Dermis microvascular lymphatic vessel endothelial cell (primary cell): ENCODE measurements around the gene SRSF5. TPM values are rescaled to one million over a fixed set of nuclear protein-coding genes. Genes with fewer than 3 reads are reported as not detected.

ENCODE experiments used
- DNase-seq, 2 donors: peaks; one replicate each; pipeline versions ENCODE4 v3.0.0 to v3.0.0-alpha.2; 2010; ENCODE audit warnings: low read depth in 2 of 2
- total RNA-seq: library from RNA; depleted of rRNA; stranded (reverse); fragments of >200 nt; gene quantifications from 2 replicates; pipeline ENCODE4 v1.2.1, GENCODE V29; 2014

Gene SRSF5
- total RNA-seq, 1 donor from 2014 or later, result 72.5 TPM

DNA sequence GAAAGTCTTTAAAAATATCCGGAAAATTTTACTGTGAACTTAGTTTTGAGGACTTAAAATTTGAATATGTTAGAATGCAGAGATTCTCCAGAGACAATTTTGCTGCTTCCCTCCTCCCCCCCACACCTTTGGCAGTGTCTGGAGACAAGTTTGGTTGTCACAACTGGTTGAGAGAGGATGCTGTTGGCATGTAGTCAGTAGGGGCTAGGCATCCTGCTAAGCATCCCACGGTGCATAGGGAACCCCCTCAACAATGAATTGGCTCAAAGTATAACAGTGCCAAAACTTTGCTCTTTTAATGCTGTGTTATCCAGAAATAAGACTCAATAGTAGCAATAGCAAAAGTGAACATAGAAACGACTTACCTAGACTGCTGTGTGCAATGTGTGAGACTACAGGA is 3.6 kb downstream of the SRSF5 start:
- DNase-seq, result no peak

DNA sequence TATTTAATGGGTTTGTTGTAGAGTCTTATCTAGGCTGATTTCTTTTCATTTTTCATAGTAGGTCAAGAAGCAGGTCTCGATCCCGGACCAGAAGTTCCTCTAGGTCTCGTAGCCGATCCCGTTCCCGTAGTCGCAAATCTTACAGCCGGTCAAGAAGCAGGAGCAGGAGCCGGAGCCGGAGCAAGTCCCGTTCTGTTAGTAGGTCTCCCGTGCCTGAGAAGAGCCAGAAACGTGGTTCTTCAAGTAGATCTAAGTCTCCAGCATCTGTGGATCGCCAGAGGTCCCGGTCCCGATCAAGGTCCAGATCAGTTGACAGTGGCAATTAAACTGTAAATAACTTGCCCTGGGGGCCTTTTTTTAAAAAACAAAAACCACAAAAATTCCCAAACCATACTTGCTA is 4.2 kb downstream of the SRSF5 start:
- no peak for DNase-seq

DNA sequence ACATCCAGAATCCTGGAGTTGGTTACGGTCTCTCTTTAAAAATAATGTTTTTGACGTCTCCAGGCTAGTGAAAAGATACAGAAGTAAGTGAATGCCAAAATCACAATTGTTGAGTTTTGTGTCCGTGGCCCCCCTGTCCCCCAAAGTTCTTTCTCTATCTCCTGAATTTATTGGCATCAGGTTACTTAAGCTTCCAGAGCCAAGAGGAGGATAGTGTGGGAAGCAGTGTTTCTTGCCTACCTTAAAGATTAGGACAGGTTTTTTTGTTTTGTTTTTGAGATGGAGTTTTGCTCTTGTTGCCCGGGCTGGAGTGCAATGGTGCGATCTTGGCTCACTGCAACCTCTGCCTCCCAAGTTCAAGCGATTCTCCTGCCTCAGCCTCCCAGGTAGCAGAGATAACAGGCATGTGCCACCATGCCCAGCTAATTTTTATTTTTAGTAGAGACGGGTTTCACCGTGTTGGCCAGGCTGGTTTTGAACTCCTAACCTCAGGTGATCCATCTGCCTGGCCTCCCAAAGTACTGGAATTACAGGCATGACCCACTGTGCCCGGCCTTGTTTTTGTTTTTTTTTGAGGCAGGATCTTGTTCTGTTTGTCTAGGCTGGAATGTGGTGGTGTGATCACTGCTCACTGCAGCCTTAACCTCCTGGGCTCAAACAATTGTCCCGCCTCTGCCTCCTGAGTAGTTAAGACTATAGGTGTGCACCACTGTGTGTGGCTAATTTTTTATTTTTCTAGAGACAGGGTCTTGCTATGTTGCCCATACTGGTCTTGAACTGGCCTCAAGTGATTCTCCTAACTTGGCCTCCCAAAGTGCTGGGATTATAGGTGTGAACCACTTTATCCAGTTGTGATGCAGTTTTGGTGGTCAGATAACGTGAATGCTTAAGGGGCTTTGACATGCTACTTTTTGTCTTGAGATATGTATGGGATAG is 5.4 kb downstream of the SRSF5 start:
- no peak for DNase-seq

DNA sequence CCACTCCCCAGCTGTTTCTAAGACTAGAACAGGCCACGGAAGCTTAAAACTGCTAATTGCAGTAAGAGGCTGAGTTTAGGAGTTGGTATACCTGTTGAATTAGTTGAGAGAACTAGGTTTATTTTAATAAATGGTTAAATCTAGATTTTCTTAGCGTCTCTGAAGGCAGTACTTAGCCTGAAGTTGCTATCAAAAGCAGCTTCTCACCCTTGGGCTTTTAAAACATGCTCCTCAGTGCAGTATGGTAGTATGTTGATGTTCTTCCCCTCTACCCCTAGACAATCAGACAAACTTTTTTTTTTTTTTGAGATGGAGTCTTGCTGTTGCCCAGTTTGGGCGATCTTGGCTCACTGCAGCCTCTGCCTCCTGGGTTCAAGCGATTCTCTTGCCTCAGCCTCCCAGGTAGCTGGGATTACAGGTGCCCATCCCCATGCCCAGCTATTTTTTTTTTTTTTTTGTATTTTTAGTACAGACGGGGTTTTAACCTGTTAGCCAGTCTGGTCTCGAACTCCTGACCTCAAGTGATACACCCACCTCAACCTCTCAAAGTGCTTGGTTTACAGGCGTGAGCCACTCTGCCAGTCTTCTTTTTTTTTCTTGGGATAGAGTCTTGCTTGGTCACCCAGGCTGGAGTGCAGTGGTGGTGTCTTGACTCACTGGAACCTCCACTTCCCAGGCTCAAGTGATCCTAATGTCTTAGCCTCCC is 6.8 kb downstream of the SRSF5 start:
- DNase-seq, result no peak

DNA sequence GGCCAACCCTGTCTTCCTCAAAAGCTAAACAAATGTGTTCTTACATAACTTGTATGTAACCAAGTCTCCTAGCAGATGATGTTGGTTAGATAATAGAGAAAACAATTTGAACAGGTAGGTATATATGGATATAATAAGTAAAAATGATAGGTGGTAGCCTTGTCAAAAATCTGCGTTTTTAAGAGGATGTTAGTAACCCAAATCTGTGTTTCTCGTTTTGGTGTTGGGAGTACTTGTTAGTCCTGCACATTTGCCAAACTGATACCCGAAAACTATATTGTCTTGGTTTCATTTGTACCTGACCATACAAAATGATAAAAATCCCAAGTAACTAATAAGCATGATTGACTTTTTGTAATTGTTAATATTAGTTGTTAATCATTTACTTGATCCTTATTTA is 8.1 kb downstream of the SRSF5 start:
- DNase-seq, result no peak

DNA sequence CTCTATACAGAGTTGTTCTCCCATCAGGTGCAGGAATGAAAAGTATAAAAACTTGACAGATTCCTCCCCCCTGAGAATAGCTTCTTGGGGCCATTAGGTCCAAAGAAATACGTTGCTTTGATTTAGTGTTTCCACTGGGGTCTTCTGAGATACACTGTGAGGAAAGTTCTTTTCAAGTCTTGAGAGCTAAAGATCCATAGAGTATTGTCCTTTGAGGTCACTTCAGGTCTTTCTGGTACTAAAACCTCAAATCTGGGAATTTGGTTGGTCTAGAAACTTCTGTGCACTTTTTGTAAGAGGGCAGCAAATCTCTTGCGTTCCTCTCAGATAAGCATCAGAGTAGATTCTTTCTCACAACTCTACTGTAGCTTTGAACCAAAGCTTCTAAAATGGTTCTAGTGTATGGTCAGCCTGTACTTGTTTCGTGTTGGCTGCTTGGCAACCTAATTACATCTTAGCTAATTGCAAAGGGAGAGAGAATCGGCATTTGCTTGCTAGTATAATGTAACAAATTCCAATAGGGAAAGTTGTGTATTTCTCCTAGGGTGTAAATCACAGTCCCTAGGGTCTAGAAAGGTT is 10.0 kb downstream of the SRSF5 start:
- DNase-seq, result no peak

DNA sequence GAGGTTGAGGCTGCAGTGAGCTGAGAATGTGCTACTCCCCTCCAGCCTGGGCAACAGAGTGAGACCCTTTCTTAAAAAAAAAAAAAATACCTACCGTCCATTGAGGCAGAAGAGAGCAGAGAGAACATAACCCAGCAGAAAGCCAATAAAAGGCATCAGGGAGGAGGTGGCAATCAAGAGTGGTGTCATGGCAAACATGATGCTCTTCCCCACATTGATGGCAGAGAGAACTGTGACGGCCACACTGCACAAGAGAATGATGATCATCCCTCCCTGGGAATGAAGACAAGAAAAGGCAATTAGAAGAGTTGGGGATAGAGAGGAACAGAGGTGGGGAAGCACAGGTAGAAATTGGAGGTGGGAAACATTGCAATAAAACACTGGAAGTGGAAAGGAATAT is 12.1 kb downstream of the SRSF5 start:
- DNase-seq, result no peak

DNA sequence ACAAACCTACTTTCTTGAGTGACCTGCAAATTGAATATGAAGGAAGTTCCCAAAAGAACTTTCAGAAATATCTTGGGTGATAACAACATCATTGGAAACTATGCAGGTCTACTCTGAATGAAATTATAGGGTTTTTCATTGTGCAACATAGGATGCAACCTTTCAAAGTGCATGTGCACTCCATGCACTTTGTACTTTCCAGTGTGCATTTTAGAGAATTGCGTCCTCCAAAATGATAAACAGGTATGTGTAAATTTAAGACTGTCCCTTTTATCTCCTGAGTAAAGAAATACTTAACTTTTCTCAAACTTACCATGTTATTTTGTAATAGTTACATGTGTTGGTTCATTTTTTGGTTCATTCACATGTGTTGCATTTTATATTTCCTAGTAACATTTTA is 13.2 kb downstream of the SRSF5 start:
- DNase-seq, result no peak

DNA sequence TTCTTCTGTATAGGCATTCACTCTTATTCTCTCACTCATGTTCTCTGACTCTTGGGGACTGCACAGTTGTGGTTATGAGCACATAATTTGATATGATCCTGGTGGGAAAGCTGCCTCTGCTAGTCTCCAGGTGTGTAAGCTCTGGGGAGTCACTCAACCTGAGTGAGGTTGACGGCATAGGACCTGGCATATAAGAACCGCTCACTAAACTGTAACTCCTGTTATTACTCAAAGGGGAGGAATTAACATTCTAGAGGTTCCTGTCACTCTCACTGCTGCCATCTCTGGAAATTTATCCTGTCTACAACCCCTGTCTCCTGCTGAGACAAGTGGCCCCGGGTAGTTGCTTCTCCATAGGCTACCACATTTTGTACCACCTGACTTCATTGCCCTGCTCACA is 14.0 kb downstream of the SRSF5 start:
- DNase-seq, result no peak

DNA sequence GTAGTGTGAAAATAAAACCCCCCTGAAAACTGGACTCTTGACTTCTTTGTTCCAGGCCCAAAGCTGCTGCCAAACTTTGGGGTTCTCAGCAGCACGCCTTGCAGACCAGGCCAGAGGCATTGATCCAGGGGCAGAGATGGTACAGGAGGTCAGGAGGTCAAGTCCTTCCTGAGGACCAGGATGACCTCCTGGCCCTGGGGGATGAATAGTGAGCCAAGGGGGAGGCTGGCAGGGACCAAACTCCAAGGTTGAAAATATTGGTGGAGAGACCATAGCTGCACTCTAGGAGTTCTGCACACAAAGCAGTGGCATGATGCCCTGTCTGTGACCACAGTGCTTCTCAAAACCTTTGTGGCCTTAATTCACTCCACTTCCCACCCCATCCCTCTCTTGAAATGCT is 18.0 kb downstream of the SRSF5 start:
- no peak for DNase-seq

DNA sequence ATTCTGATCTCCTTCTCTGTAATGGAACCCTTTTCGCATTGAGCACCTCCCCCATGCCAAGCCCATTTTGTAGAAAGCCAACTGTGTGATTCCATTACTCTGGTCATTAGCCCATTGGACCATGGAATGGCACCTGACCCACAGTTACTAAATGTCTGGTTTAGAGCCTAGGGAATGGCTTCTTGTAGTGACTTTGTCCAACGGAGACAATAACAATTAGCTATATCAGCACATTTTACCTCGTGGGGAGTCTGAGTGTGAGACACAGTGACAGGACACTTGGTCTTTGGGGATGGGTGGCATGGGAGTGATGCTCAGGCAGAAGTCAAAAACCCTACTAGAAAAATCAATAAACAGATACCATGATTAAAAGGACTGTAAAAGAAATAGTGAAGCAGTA is 19.7 kb downstream of the SRSF5 start:
- no peak for DNase-seq

DNA sequence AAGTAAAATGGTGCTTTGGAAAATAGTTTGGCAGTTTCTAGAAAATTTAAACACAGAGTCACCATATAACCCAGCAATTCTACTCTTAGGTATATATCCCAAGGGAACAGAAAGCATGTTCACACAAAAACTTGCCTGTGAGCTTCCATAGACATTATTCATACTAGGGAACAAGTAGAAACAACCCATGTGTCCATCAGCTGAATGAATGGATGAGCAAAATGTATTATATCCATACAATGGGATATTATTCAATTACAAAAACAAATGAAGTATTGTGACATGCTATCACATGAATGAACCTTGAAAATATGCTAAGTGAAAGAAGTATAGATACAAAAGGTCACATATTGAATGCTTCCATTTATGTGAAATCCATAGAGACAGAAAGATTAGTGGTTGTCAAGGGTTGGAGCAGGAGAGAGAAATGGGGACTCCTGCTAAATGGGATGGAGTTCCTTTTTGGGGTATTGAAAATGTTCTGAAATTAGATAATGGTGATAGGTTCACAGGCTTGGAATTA is 22.2 kb downstream of the SRSF5 start:
- no peak for DNase-seq

DNA sequence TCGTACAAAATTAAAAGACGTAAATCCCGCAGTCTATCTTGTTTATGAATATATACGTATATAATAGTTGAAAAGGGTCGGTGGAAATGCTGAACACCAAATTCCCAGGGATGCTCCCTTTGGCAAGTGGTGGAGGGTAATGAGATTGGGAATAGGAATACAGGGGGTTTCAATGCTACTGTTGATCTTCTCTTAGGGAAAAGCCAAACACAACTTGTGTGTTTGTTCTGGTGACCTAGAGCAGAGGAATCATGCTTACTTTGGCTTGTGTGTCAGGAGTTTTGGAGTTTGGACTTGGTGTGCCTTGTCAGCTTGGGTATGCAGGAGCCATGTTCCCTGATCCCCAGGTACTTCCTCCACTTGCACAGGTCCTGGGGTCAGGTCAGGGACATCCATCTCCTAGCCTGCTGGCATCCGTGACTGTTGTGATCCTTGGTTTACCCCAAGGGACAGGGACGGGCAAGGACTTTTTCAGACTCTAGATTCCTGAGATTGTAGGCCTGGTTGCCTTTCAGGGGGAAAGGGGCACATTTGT is 26.0 kb downstream of the SRSF5 start:
- DNase-seq, result no peak

DNA sequence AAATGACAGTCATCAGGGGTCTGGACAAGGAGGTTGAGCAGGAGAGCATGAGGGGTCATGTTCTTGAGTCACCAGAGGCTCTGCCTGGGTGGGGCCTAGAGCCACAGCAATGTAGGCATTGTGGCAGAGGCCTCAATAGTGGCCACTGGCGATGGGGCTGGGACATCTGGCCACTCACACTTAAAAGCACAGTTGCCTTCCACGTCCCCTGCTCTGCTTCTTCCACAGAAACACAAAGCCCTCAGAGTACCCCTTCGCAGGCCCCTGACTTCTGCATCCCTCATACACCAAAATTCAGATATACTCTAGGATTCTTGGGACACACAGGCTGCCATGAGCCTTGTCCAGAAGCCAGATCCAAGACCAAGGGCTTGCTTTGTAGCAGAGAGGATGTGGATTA is 27.8 kb downstream of the SRSF5 start:
- no peak for DNase-seq

DNA sequence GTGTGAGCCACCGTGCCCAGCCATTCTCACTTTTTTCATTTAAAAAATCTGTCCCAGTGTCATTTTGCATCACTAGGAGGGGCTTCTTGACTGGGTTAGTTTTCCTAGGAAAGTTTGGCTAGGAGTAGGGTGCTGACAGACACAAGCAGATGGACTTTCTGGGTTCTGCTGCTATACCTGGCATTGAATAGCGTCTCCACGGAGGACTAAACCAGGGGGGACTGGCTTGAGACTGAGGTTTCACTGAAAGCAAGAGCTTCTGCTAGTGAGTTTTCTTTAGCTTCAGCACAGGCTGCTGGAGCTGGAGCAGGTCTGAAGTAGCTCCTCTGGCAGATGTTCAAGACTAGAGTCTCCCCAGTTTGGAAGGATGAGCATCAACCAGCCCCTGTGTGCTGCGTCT is 28.7 kb downstream of the SRSF5 start:
- no peak for DNase-seq

DNA sequence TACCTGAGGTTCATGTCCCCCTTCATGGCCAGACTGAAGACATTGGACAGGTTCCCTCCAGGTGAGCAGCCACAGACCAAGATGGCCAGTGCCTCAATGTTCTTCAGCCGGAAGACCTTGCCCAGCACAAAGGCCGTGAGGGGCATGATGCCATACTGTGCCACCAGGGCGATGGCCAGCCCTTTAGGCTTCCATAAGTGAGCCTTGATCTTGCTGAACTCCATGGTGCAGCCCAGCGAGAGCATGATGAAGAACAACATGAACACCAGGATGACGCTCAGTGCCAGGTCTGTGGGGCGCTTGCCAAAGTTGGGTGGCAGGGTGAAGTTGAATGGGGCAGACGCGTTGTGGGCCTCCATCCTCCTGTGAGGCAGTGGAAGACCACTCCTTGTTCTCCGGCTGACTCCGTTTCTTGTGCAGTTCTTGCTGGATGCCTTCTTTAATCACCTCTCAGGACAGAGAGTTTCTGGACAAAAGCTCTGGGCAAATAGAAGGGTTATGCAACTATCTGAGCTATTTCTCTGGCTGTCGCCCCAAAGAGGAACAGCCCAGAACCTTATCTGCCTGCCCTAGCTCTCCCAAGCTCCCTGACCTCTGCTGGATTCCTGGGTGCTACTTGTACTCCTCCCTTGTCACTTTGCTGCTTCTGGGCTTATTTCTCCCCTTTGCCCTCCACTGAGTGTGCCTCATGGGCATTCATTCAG is 30.0 kb downstream of the SRSF5 start, which contains the start of gene SLC10A1:
Gene SLC10A1 (minus strand): TSS at position 445 of the 704 bp plus-strand sequence. CDS start 86 bp downstream, at position 359.
- no peak for DNase-seq

DNA sequence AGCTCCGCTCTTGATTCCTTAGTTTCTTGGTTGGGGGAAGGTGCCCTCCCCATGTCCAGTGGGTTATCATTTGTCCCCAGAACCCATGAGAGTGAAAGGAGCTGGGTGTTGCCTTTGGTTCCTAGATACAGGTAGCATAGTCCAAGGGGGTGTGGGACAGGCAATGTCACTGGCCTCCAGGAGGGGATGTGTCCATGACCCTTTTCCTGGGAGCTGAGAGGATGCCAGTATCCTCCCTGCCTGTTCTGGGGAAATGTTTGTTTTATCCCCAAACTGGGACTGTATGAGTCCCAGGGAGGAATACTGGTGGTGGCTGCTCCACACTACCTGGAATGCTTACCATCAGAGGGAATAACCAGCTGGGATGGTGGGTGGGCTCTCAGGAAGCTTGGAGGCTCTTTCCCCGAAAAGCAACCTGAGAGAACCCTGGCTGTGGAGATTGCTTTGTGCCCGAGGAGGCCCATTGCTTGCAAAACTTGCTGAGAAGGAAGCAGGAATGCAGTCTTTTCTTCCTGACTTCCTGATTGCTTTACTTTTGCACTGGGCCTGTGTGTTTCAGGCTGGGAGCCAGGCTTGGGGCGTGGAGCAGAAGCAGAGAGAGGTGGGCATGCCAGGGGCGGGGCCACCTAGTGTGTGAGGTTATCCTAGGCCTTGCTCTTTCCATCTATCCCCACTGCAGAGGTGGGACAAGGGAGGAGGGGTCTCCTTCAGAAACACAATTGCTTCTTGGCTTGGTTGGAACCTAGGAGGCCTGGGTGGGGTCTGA is 30.8 kb downstream of the SRSF5 start:
- no peak for DNase-seq

DNA sequence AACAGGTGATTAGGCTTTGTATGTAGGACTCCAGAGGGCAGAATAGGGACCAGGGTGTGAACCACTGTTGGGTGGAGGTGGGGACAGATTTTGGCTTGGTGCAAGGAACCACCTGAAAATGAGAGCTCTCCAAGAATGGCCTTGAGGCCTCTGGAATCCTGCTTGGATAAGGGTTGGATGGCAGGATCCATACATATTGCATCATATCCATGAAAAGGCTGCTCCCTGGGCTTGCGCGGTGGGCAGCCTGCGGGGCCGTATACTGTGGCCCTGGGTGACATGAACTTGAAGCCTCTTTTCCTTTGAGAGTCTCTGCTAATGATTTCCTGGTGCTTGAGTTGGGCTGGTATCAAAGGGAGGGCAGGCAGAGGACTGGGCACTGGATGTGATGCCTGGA is 31.4 kb downstream of the SRSF5 start:
- DNase-seq, result no peak

DNA sequence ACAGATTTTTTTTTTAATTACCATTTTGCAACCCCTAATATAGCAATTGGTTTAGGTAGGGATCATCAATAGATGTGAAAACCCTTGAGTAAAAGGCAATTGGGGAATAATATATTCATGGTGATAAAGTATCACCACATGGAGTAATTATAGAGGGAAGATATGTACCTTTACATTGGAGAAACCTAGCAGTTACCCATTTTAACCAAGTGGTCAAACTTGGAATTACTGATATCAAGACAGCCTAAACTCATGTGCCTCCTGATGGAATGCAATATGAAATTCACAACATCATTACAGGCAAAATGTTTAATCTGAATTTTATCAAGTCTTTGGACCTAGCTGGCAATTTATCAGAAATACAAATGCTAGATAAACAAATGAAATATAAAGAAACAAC is 36.8 kb downstream of the SRSF5 start:
- DNase-seq, result no peak

DNA sequence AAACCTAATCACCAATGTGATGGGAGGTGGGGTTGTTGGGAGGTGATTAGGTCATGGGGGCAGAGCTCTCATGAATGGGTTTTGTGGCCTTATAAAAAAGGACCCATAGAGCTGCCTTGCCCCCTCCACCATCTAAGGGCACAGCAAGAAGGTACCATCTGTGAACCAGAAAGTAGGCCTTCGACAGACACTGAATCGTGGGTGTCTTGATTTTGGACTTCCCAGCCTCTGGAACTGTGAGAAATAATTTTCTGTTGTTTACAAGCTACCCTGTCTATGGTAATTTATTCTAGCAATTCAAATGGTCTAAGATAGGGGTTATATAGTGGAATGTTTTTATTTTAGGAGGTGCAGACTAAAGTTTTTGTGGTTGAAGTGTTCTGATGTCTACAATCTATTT is 38.0 kb downstream of the SRSF5 start:
- no peak for DNase-seq

DNA sequence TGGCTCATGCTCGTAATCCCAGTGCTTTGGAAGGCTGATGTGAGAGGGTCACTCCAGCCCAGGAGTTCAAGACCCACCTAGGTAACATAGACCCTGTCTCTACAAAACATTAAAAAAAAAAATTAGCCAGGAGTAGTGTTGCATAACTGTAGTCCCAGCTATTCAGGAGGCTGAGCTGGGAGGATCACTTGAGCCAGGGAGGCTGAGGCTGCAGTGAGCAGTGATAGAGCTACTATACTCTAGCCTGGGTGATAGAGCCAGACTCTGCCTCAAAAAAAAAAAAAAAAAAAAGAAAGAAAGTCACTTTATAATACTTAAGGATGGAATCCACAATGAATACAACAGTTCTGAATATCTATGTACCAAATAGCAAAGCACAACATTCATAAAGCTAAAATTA is 40.2 kb downstream of the SRSF5 start:
- DNase-seq, result no peak
